ENCODE measurements around the gene SEC14L3.

SEC14L3 gene

GRCh38 chr22:30447656-30448055 lies 24.2 kb downstream of the SEC14L3 start:
- in situ Hi-C loops (cut with MboI; ENCODE audit: low sequenced_read_pairs), result no loop called here

- in situ Hi-C loops (cut with MboI; ENCODE audit: low sequenced_read_pairs), result no loop called here
These were observed 26.2 kb downstream of the SEC14L3 start for GRCh38 chr22:30445438-30446145.

- in situ Hi-C loops (cut with MboI; ENCODE audit: low sequenced_read_pairs), result no loop called here
These were observed 27.0 kb downstream of the SEC14L3 start for GRCh38 chr22:30444632-30445437.

- in situ Hi-C loops (cut with MboI; ENCODE audit: low sequenced_read_pairs), result no loop called here
These were observed 30.7 kb downstream of the SEC14L3 start for GRCh38 chr22:30441088-30441487.

GRCh38 chr22:30439836-30440235 lies 32.0 kb downstream of the SEC14L3 start:
- in situ Hi-C loops (cut with MboI; ENCODE audit: low sequenced_read_pairs), result no loop called here

GRCh38 chr22:30439226-30439625 lies 32.6 kb downstream of the SEC14L3 start:
- in situ Hi-C loops (cut with MboI; ENCODE audit: low sequenced_read_pairs), result no loop called here

- in situ Hi-C loops (cut with MboI; ENCODE audit: low sequenced_read_pairs), result no loop called here
These were observed 33.3 kb downstream of the SEC14L3 start for GRCh38 chr22:30438559-30438958.

GRCh38 chr22:30436196-30436595 lies 35.6 kb downstream of the SEC14L3 start:
- in situ Hi-C loops (cut with MboI; ENCODE audit: low sequenced_read_pairs), result no loop called here

GRCh38 chr22:30435674-30436126 lies 36.1 kb downstream of the SEC14L3 start:
- in situ Hi-C loops (cut with MboI; ENCODE audit: low sequenced_read_pairs), result no loop called here

GRCh38 chr22:30434843-30435242 lies 37.0 kb downstream of the SEC14L3 start:
- in situ Hi-C loops (cut with MboI; ENCODE audit: low sequenced_read_pairs), result no loop called here

- in situ Hi-C loops (cut with MboI; ENCODE audit: low sequenced_read_pairs), result no loop called here
These were observed 38.0 kb downstream of the SEC14L3 start for GRCh38 chr22:30433773-30434172.

GRCh38 chr22:30433227-30433626 lies 38.6 kb downstream of the SEC14L3 start:
- in situ Hi-C loops (cut with MboI; ENCODE audit: low sequenced_read_pairs), result no loop called here

- in situ Hi-C loops (cut with MboI; ENCODE audit: low sequenced_read_pairs), result no loop called here
These were observed 39.3 kb downstream of the SEC14L3 start for GRCh38 chr22:30432520-30432919.

- in situ Hi-C loops (cut with MboI; ENCODE audit: low sequenced_read_pairs), result no loop called here
These were observed 39.7 kb downstream of the SEC14L3 start for GRCh38 chr22:30432096-30432495.

- in situ Hi-C loops (cut with MboI; ENCODE audit: low sequenced_read_pairs), result no loop called here
These were observed 40.9 kb downstream of the SEC14L3 start for GRCh38 chr22:30430933-30431332.

- in situ Hi-C loops (cut with MboI; ENCODE audit: low sequenced_read_pairs), result no loop called here
These were observed 41.9 kb downstream of the SEC14L3 start for GRCh38 chr22:30429887-30430286.

GRCh38 chr22:30427871-30428270 lies 43.9 kb downstream of the SEC14L3 start:
- in situ Hi-C loops (cut with MboI; ENCODE audit: low sequenced_read_pairs), result no loop called here

GRCh38 chr22:30426388-30427353 lies 45.1 kb downstream of the SEC14L3 start:
- in situ Hi-C loops (cut with MboI; ENCODE audit: low sequenced_read_pairs), result no loop called here

GRCh38 chr22:30425616-30426387 lies 46.0 kb downstream of the SEC14L3 start, which contains the start of gene MTFP1:
TSS of gene MTFP1 (plus strand) at chr22:30425768. CDS start at chr22:30425880, 112 bp downstream.
- in situ Hi-C loops (cut with MboI; ENCODE audit: low sequenced_read_pairs), result no loop called here

GRCh38 chr22:30425327-30425615 lies 46.5 kb downstream of the SEC14L3 start:
- in situ Hi-C loops (cut with MboI; ENCODE audit: low sequenced_read_pairs), result no loop called here

Data from HL-60/S4 treated with retinoic acid at 250 ng/mL for 4 days and 3 days (cell line).